GM12875 (cell line): Measurements from ENCODE around the gene MB21D2.
"Not testable (repeated sequence)": the region's sequence is repeated elsewhere in the genome, so short reads cannot be mapped to it uniquely, and the experiment has no call there.

ENCODE experiments used
- H3K4me3 ChIP-seq: one replicate; pipeline ENCODE4 v1.5.1; 2011; ENCODE audit warnings: low read depth, low read length, control low read depth
- CTCF ChIP-seq: IDR thresholded peaks from 2 replicates; pipeline ENCODE4 v1.5.1; 2011; ENCODE audit warnings: low read depth, mild to moderate bottlenecking, control low read depth, inconsistent platforms, low read length, moderate library complexity, borderline replicate concordance; ENCODE audit not compliant: insufficient read depth

MB21D2 gene

GRCh38 chr3:192917404-192918274, at the start of gene MB21D2:
Gene MB21D2, minus strand, starts transcription at chr3:192917856. Its CDS starts 16 bp downstream, at chr3:192917840.
- H3K4me3 ChIP-seq: peak within 1 kb of the TSS; percentile 85
- TF ChIP-seq CTCF: no peak

GRCh38 chr3:192964959-192965719, 47.5 kb upstream of the MB21D2 start:
- not testable (repeated sequence) for H3K4me3 ChIP-seq

GRCh38 chr3:192959773-192960172, 42.1 kb upstream of the MB21D2 start:
- TF ChIP-seq CTCF: no peak
- no peak overlapping the region for H3K4me3 ChIP-seq

- no peak for TF ChIP-seq CTCF
- no peak overlapping the region for H3K4me3 ChIP-seq
Observed at GRCh38 chr3:192958219-192958872, 40.7 kb upstream of the MB21D2 start.

GRCh38 chr3:192957441-192958021, 39.9 kb upstream of the MB21D2 start:
- no peak for TF ChIP-seq CTCF
- no peak overlapping the region for H3K4me3 ChIP-seq

- TF ChIP-seq CTCF: no peak
- no peak overlapping the region for H3K4me3 ChIP-seq
Observed at GRCh38 chr3:192953926-192954325, 36.3 kb upstream of the MB21D2 start.

GRCh38 chr3:192947421-192947820, 29.8 kb upstream of the MB21D2 start:
- no peak overlapping the region for H3K4me3 ChIP-seq
- no peak for TF ChIP-seq CTCF
